ENCODE measurements around the gene DDX49.
A peak's percentile ranks its signal among the peaks of the same experiment; 100 is the strongest.
"Not testable (repeated sequence)": the region's sequence is repeated elsewhere in the genome, so short reads cannot be mapped to it uniquely, and the experiment has no call there.

The DDX49 gene

GRCh38 chr19:18908917-18909619 lies 10.4 kb upstream of the DDX49 start:
- DNase-seq (ENCODE audit: low read depth in 2 of 3, low spot score in 1 of 3), result no peak

GRCh38 chr19:18910010-18910409 lies 9.5 kb upstream of the DDX49 start:
- no peak for DNase-seq (ENCODE audit: low read depth in 2 of 3, low spot score in 1 of 3)

GRCh38 chr19:18910801-18911436 lies 8.6 kb upstream of the DDX49 start:
- DNase-seq (ENCODE audit: low read depth in 2 of 3, low spot score in 1 of 3), result no peak

- no peak for DNase-seq (ENCODE audit: low read depth in 2 of 3, low spot score in 1 of 3)
Measured at GRCh38 chr19:18912933-18913332, 6.6 kb upstream of the DDX49 start.

- DNase-seq (ENCODE audit: low read depth in 2 of 3, low spot score in 1 of 3), result no peak
Measured at GRCh38 chr19:18913466-18913865, 6.0 kb upstream of the DDX49 start.

GRCh38 chr19:18915639-18916038 lies 3.9 kb upstream of the DDX49 start:
- peak in 1 of 3 donors; percentile 22 for DNase-seq (ENCODE audit: low read depth in 2 of 3, low spot score in 1 of 3)

GRCh38 chr19:18917593-18917992 lies 1.9 kb upstream of the DDX49 start:
- DNase-seq (ENCODE audit: low read depth in 2 of 3, low spot score in 1 of 3), result not testable (repeated sequence)

- DNase-seq (ENCODE audit: low read depth in 2 of 3, low spot score in 1 of 3), result no peak
Measured at GRCh38 chr19:18919900-18920214, 342 bp downstream of the DDX49 start.

- DNase-seq (ENCODE audit: low read depth in 2 of 3, low spot score in 1 of 3), result no peak
Measured at GRCh38 chr19:18920400-18920799, 885 bp downstream of the DDX49 start.

GRCh38 chr19:18921593-18921992 lies 2.1 kb downstream of the DDX49 start:
- no peak for DNase-seq (ENCODE audit: low read depth in 2 of 3, low spot score in 1 of 3)

GRCh38 chr19:18922228-18922985 lies 2.9 kb downstream of the DDX49 start:
- no peak for DNase-seq (ENCODE audit: low read depth in 2 of 3, low spot score in 1 of 3)

- DNase-seq (ENCODE audit: low read depth in 2 of 3, low spot score in 1 of 3), result no peak
Measured at GRCh38 chr19:18924684-18925213, 5.2 kb downstream of the DDX49 start.

GRCh38 chr19:18928018-18928805 lies 8.7 kb downstream of the DDX49 start:
- DNase-seq (ENCODE audit: low read depth in 2 of 3, low spot score in 1 of 3), result no peak

- no peak for DNase-seq (ENCODE audit: low read depth in 2 of 3, low spot score in 1 of 3)
Measured at GRCh38 chr19:18929311-18929710, 9.8 kb downstream of the DDX49 start.

- DNase-seq (ENCODE audit: low read depth in 2 of 3, low spot score in 1 of 3), result no peak
Measured at GRCh38 chr19:18931316-18932162, 12.0 kb downstream of the DDX49 start.

GRCh38 chr19:18932216-18932841 lies 12.8 kb downstream of the DDX49 start:
- DNase-seq (ENCODE audit: low read depth in 2 of 3, low spot score in 1 of 3), result peak; percentile 82 to 87 (median 85)

GRCh38 chr19:18933297-18933696 lies 13.8 kb downstream of the DDX49 start:
- DNase-seq (ENCODE audit: low read depth in 2 of 3, low spot score in 1 of 3), result no peak

- DNase-seq (ENCODE audit: low read depth in 2 of 3, low spot score in 1 of 3), result no peak
Measured at GRCh38 chr19:18939163-18939562, 19.6 kb downstream of the DDX49 start.

GRCh38 chr19:18939922-18940768 lies 20.6 kb downstream of the DDX49 start:
- DNase-seq (ENCODE audit: low read depth in 2 of 3, low spot score in 1 of 3), result no peak

All from stimulated activated CD4-positive, alpha-beta T cell treated with anti-CD3 and anti-CD28 coated beads, Interleukin-12 subunit alpha, Interleukin-12 subunit beta, amount 100 ng/mL, for 48 hours (primary cell).